Amniotic stem cell (primary cell): Measurements from ENCODE around the gene KDM7A.
A peak's percentile ranks its signal among the peaks of the same experiment; 100 is the strongest.

Experiments
- DNase-seq: peaks from one replicate; lab custom pipeline; 2025; lab: John Stamatoyannopoulos, UW

The KDM7A gene

GRCh38 chr7:140084142-140084655 is 92.6 kb downstream of the KDM7A start:
- DNase-seq: no peak

DNA sequence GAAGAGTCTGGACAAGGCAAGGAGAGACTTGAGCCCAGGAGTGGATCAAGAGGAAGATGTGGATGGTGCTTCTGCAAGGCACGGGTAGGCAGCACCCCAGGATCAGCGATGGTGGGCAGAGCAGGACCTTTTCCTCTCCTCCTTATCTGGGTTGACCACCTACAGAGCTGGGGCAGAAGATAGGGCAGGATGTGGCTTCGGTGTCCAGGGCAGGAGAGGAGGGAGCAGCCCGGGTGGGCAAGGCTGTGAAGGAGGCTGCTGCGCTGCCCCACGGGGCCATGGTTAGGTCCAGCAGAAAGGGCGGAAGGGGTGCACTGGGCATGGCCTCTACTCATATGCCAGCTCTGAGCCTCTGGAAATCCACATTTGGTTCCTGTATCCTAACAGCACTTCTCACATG is 94.0 kb downstream of the KDM7A start:
- no peak for DNase-seq

DNA sequence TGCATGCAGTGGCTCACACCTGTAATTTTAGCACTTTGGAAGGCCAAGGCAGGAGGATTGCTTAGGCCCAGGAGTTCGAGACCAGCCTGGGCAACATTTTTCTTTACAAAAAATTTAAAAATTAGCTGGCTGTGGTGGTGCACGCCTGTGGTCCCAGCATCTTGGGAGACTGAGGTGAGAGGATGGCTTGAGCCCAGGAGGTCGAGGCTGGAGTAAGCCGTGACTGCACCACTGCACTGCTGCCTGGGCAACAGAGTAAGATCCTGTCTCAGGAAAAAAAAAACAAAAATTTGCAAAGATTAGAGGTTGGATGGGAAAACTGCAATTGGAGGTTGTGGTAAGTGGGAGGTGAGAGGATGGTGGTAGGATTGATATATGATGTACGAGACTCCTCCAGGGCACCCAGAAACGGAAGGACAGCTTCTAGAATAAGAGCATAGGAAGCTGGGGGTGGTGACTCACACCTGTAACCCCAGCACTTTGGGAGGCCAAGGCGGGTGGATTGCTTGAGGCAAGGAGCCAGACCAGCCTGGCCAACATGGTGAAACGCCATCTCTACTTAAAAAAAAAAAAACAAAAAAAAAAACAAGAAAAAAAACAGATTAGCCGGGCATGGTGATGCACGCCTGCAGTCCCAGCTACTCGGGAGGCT is 94.9 kb downstream of the KDM7A start:
- no peak for DNase-seq

- no peak for DNase-seq
These were observed 95.9 kb downstream of the KDM7A start for GRCh38 chr7:140080919-140081318.

DNA sequence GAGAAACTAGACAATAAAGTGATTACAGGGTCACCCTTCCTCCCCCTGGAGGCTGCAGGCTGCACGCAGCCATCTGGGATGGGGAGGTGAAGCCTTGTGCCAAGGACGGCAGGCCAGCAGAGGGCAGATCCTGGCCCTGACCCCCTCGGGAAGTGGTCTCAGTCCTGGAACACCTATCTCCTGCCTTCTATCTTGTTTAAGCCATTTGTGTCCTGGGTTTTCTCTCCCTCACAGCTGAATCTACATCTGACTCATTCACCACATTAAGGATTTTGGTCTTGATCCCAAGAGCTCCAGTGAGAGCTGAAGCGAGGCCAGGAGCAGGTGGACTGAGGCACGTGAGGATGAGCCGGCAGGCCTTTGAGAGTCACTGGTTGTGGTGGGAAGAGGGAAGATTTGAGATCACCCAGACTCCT is 97.7 kb downstream of the KDM7A start:
- DNase-seq: no peak

GRCh38 chr7:140078392-140078791 is 98.4 kb downstream of the KDM7A start:
- DNase-seq: no peak

DNA sequence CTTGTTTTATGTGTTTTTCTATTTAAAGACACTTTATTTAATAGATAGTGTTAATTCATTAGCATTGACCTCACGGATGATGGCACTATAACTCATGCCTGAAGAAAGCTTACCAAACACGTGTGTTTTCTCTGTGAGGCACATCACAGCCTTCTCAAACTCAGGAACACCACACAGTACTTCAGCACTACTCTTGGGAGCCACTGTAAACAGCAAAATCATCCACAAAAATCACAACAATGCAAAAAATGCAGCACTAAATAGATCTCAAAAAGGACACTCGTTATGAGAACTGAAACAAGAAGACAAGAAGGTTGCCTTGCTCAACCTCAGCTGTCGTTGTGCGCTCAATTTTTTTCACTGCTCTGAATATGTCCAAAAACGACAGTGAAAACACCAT is 102.0 kb downstream of the KDM7A start:
- no peak for DNase-seq

DNA sequence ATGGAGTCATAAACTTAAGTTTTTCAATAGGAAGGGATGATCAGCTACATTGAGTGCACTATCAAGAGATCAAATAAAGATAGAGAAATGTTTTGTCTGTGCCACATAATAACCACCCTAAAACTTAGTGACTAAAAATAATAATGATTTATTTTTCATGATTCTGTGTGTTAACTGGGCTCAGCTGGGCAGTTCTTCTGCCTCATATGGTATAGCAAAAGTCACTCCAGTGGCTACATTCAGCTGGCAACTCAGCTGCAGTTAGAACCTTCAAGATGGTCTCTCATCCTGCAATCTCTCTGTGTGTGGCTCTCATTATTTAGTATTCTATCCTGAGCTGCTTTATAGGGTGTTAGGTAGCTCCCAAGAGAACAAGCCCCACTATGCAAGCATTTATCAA is 106.2 kb downstream of the KDM7A start:
- no peak for DNase-seq

- no peak for DNase-seq
These were observed 107.4 kb downstream of the KDM7A start for GRCh38 chr7:140069298-140069949.

GRCh38 chr7:140068033-140068432 is 108.8 kb downstream of the KDM7A start:
- DNase-seq: no peak

GRCh38 chr7:140067052-140067451 is 109.7 kb downstream of the KDM7A start:
- no peak for DNase-seq

- peak; percentile 41 for DNase-seq
These were observed 114.1 kb downstream of the KDM7A start, which contains the start of gene PARP12 for GRCh38 chr7:140062528-140063299. Gene PARP12, minus strand, starts transcription at chr7:140062951. Its CDS starts 104 bp downstream, at chr7:140062847.

GRCh38 chr7:140062118-140062527 is 114.7 kb downstream of the KDM7A start:
- DNase-seq: no peak

DNA sequence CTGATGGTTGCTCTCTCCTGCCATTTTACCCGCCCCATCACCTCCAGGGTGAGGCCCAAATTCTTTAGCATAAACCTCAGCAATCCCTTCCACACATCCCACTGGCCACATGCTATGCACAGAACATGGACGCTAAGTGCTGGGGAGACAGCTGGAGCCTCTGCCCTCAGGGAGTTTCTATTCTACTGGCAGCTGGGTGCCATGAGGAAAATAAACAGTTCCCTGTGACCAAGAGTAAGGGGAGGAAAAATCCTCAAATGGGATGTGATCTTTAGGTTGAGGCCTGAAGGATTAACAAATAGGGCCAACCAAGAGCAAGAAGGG is 115.2 kb downstream of the KDM7A start:
- no peak for DNase-seq

DNA sequence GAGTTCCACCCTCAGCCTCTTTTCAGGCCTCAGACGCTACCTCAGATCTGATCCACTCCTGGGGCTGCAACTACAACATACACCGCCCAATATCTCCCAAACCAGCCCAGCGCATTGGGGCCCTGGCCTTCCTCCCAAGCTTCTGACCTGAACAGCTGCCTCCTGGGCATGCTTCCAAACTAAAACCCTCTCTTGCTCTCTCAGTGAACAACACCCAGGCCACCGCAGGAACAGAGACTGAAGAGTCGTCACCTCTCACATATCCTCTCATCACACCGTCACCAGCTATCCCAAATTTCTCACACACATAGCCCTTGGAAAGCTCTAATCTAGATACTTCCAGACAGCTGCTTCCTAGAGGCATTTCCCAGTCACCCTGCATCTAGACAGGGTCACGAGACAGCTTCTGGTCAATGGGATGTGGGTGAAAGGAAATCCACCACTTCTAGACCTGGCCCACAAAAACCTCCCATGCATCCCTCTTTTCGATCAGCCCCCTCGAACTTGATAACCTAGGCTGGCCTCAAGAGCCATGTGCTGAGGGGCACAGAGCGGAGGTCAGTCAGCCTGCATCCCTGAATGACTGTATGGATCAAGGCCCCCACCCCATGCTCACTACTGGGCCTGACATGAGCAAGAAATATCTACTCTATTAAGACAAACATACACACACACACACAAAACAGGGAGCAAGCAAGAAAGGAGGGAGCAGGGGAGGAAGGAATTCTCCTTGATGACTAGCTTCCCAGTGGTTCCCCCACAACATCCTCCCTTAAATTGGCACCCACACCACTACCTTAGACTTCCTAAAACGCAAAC is 115.8 kb downstream of the KDM7A start:
- no peak for DNase-seq

- no peak for DNase-seq
These were observed 116.5 kb downstream of the KDM7A start for GRCh38 chr7:140060243-140060630.

DNA sequence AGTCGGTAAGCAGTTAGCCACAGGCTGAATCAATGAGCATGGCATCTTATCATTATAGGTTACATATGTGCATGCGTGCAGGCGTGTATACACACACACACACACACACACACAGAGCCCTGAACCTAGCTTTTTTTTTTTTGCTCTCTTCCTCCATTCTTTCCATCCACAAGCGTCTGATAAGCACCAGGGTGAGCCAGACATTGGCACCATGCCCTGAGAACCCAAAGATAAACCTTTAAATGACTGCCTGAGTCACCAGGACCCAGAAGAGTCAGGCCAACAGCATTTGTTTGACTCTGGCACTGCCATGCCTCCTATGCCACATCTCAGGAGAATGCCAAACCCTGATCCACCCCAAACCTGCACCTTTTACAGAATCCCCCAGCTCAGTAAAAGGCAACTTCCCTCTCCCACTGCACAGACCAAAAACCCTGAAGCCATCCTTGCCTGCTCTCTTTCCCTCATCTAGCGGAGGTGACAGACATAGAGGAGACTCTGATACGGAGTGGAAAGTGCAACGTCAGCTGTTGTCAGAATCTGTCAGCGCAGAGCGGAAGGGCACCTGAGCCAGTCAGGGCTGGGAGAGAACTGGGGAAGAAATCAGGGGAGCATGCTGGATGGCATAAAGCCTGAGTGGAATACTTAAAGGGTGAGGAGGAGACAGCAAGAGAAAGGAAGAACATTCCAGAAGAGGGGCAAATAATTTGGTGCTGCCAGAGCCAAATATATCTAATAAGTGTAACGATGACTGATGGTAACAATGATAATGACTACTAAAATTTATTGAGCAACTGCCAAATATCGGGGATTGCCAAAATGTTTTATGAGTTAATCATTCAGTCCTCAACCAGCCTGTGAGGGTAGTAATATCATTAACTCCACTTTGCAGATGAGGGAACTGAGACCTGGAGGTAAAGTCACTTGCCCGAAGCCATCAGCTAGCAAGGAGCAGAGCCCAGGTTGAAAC is 117.2 kb downstream of the KDM7A start:
- peak; percentile 94 for DNase-seq

GRCh38 chr7:140058517-140058916 is 118.3 kb downstream of the KDM7A start:
- DNase-seq: no peak

DNA sequence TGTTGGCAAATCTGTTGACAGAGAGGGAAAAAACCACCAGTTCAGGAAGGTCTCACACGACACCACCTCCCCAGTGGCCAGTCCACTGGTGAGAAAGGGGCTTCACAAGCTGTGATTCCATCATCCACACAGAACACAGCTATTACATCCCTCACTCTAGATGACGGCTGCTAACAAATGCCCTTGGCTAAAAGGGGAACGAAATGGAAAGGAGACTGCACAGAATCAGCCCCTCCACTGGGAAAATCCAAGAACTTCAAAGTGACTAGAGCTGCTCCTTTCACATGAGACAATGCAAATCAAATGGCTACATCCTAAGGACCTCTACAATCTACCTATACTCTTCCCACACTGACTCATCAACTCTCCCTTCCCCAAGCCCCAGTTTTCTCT is 119.6 kb downstream of the KDM7A start:
- no peak for DNase-seq

DNA sequence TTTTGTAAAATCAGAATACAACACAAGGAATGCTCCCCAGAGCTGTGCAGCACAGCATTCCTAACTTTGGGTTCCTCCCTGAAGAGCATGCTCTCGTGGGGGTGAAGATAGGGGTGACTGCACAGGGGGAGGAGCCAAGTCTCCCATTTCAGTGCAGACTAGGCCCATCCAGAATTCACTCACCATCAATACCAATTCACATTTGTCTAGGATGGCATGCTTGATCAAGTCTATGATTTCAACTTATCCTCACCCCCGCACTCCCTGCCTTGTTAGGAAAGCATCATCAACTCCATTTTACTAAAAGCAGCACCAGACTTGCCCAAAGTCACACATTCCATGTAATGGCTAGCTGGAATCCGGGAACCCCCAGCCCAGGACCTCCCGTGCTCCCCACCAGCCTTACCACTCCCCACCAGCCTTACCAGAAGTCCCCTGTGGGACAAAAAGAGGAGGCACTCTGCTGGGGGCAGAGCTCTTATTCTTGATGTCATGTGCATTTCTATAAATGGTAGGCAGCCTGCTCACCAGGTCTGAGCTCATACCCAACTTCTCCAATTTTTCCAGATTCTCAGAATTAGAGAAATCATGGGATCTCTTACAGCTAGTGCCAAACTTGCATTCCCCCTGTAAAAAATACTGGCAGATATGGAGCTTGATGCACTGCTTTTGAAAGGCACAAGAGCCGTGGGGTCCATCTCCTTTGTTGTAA is 120.2 kb downstream of the KDM7A start:
- DNase-seq: no peak
